Activated T-helper 2 cell treated with anti-CD3 and anti-CD28 coated beads, Interferon-gamma antibody, Interleukin-2, Interleukin-4, amounts not matched to agents 10 μg/mL and 5 μg/mL and 100 μg/mL, durations not matched to agents 14 hours and 24 hours and 36 hours (primary cell): ENCODE results near the gene DTD1. TPM values are rescaled to one million over a fixed set of nuclear protein-coding genes. Genes with fewer than 3 reads are reported as not detected.

Experiments
- DNase-seq: peaks from one replicate; pipeline ENCODE4 v3.0.0; 2021; ENCODE audit warnings: low spot score
- H3K27ac Mint-ChIP-seq: one replicate; pipeline ENCODE4 v1.8.0; 2021; ENCODE audit warnings: mixed read lengths
- H3K27me3 Mint-ChIP-seq: one replicate; pipeline ENCODE4 v1.8.0; 2021; ENCODE audit warnings: low read depth, mixed read lengths
- H3K36me3 Mint-ChIP-seq: one replicate; pipeline ENCODE4 v1.8.0; 2021; ENCODE audit warnings: low read depth, mixed read lengths
- H3K4me1 Mint-ChIP-seq: one replicate; pipeline ENCODE4 v1.8.0; 2021; ENCODE audit warnings: low read depth, mixed read lengths
- H3K4me3 Mint-ChIP-seq: one replicate; pipeline ENCODE4 v1.8.0; 2021; ENCODE audit warnings: low read depth, mild to moderate bottlenecking, moderate library complexity, mixed read lengths
- H3K9me3 Mint-ChIP-seq: one replicate; pipeline ENCODE4 v1.8.0; 2021; ENCODE audit warnings: mixed read lengths
- intact Hi-C: fragments of 100-400 bp; cut with micrococcal nuclease; formaldehyde crosslinking; loops from one replicate; pipeline ENCODE4 v1.15.1; 2023
- total RNA-seq: library from RNA; stranded (reverse); gene quantifications from 2 replicates; pipeline ENCODE4 v1.2.3, GENCODE V29; 2022

DTD1 gene
- total RNA-seq, 1 donor from 2014 or later: 50.3 TPM

DNA sequence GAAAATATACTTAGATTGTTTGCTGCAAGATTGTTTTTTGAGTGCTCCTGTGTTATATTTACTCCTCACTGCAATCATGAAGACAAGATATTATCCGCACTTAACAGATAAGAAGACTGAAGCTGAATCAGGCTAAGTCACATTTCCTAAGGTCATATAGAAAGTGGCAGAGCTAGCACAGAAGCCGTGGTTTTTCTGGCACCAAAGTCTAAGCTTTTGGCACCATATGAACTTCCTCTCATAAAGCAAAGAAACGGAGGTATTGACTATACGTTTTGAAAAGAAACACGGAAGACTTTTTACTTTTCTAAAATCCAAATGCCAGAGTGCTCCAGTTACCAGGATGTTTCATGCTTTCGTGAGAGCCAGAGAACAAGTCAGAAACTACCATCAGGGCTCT, 9.3 kb upstream of the DTD1 start:
- DNase-seq: no peak
- intact Hi-C loops: no loop called here
- Mint-ChIP-seq H3K36me3 (no peaks in the 10 kb centered on the region), H3K27me3 (peaks cover 4% of the 10 kb centered on the region), H3K4me1 (peaks cover 5% of the 10 kb centered on the region), H3K4me3 (no peak overlapping the region), H3K27ac (no peak overlapping the region), H3K9me3 (no peaks in the 10 kb centered on the region)

DNA sequence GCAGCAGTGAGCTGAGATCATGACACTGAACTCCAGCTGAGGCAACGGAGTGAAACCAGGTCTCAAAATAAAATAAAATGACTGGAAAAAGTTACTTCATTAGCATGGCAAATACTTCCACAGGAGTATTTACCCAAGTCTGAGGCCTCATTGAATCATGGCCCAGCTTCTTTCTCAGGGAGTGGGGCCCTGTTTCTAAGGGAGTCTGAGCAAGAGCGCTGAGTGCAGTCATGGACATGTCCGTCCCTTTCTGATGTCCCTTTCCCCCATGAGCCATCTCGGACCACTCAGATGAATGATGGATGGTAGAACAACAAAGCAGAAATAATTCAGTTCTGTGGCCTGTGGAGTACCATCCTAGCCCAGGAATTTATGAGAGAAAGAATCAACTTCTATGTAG, 7.8 kb upstream of the DTD1 start:
- H3K4me3 Mint-ChIP-seq: no peak overlapping the region
- no peaks in the 10 kb centered on the region for H3K9me3 Mint-ChIP-seq
- H3K4me1 Mint-ChIP-seq: peaks cover 5% of the 10 kb centered on the region
- peaks cover 10% of the 10 kb centered on the region for H3K27me3 Mint-ChIP-seq
- no peak overlapping the region for H3K27ac Mint-ChIP-seq
- no peak for DNase-seq
- no peaks in the 10 kb centered on the region for H3K36me3 Mint-ChIP-seq
- intact Hi-C loops: loop anchor here (10.0 kb wide), 1 partner anchor 295 kb away; the partner anchor contains the start of gene ZNF133

- H3K27ac Mint-ChIP-seq: no peak overlapping the region
- H3K27me3 Mint-ChIP-seq: peaks cover 13% of the 10 kb centered on the region
- intact Hi-C loops: loop anchor here (5.0 to 10.0 kb wide), 2 partner anchors 207 to 300 kb away; partner anchors contain the start of gene ZNF133
- H3K9me3 Mint-ChIP-seq: no peaks in the 10 kb centered on the region
- no peak for DNase-seq
- no peaks in the 10 kb centered on the region for H3K36me3 Mint-ChIP-seq
- H3K4me3 Mint-ChIP-seq: no peak overlapping the region
- peaks cover 21% of the 10 kb centered on the region for H3K4me1 Mint-ChIP-seq
Measured at GRCh38 chr20:18585134-18585533, 2.7 kb upstream of the DTD1 start.

DNA sequence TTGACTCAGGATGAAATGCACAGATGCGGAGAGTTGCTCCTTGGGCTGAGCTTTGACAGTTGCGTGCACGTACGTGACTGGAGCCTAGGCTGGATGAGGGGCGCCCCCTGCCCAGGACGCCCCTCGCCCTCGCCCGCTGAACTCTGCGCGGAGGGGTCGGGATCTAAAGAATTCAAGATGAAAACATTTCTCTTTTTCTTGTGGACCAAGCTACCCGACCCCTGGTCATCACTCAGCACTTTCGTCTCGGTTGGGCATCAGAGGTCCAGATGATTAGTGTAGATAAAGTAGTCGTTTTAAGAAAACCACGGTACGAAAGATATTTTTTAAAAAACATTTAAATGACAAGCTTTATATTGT, 700 bp downstream of the DTD1 start:
- intact Hi-C loops: loop anchor here (5.0 to 10.0 kb wide), 2 partner anchors 204 to 304 kb away; partner anchors contain the start of gene ZNF133
- H3K27ac Mint-ChIP-seq: peak overlapping the region; percentile 74

GRCh38 chr20:18589941-18590674, 2.3 kb downstream of the DTD1 start:
- peaks cover 20% of the 10 kb centered on the region for H3K4me1 Mint-ChIP-seq
- intact Hi-C loops: loop anchor here (5.0 to 10.0 kb wide), 2 partner anchors 202 to 305 kb away; partner anchors contain the start of gene ZNF133
- no peaks in the 10 kb centered on the region for H3K9me3 Mint-ChIP-seq
- no peak overlapping the region for H3K27ac Mint-ChIP-seq
- peak overlapping the region; percentile 61 for H3K4me3 Mint-ChIP-seq
- no peak for DNase-seq
- H3K27me3 Mint-ChIP-seq: peaks cover 2% of the 10 kb centered on the region
- peaks cover 4% of the 10 kb centered on the region for H3K36me3 Mint-ChIP-seq

More for the DNA sequence above, 700 bp downstream of the DTD1 start:
- H3K4me3 Mint-ChIP-seq: peak overlapping the region; percentile 87
- peaks cover 9% of the 10 kb centered on the region for H3K27me3 Mint-ChIP-seq
- no peak for DNase-seq
- H3K36me3 Mint-ChIP-seq: no peaks in the 10 kb centered on the region
- no peaks in the 10 kb centered on the region for H3K9me3 Mint-ChIP-seq
- peaks cover 20% of the 10 kb centered on the region for H3K4me1 Mint-ChIP-seq

- no peaks in the 10 kb centered on the region for H3K27me3 Mint-ChIP-seq
- no peak overlapping the region for H3K27ac Mint-ChIP-seq
- no peak for DNase-seq
- H3K9me3 Mint-ChIP-seq: peaks cover 4% of the 10 kb centered on the region
- H3K4me3 Mint-ChIP-seq: no peak overlapping the region
- peaks cover 33% of the 10 kb centered on the region for H3K36me3 Mint-ChIP-seq
- intact Hi-C loops: no loop called here
- H3K4me1 Mint-ChIP-seq: no peaks in the 10 kb centered on the region
Measured at GRCh38 chr20:18596270-18596669, 8.4 kb downstream of the DTD1 start.

GRCh38 chr20:18609741-18610140, 21.9 kb downstream of the DTD1 start:
- intact Hi-C loops: no loop called here
- H3K4me3 Mint-ChIP-seq: no peak overlapping the region
- H3K4me1 Mint-ChIP-seq: peaks cover 2% of the 10 kb centered on the region
- no peaks in the 10 kb centered on the region for H3K9me3 Mint-ChIP-seq
- H3K36me3 Mint-ChIP-seq: no peaks in the 10 kb centered on the region
- H3K27me3 Mint-ChIP-seq: no peaks in the 10 kb centered on the region
- DNase-seq: no peak
- no peak overlapping the region for H3K27ac Mint-ChIP-seq

DNA sequence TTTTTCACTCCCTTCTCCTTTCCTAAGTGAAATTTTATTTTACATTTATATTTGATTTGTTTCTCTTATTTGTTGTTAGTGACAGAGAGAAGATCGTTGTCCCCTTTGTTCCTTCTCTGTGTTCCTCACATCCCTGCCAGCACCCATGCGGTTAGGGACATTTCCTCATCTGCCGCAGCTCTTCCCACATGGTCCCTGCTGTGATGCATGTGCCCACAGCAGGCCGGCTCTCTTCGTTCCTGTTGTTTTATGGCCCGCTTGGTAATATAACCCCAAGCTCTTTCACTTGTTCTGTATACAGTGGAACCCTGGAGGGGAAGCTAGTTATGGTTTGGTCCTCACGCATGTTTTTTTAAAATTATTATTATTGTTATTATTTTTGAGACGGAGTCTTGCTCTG, 23.6 kb downstream of the DTD1 start:
- no peak overlapping the region for H3K27ac Mint-ChIP-seq
- H3K4me3 Mint-ChIP-seq: no peak overlapping the region
- H3K27me3 Mint-ChIP-seq: no peaks in the 10 kb centered on the region
- H3K36me3 Mint-ChIP-seq: no peaks in the 10 kb centered on the region
- DNase-seq: no peak
- H3K4me1 Mint-ChIP-seq: peaks cover 2% of the 10 kb centered on the region
- intact Hi-C loops: no loop called here
- H3K9me3 Mint-ChIP-seq: no peaks in the 10 kb centered on the region

DNA sequence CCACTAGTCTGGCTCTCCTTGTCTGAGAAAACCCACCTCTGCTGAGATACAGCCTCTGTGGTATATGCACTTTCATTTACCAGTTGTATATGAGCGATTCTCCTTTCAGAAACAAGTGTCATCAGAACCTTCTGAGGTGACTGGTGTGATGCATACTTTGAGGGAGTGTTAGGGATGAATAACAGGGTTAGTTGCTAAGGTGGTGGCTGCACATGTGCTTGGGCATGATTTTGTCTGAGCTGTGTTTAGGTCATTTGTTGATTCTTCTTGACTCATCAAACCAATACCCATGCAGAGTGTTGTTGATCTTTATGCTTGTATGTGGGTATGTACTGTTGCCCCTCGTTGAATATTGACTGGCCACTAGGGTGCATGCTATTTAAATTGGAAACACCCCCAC, 25.7 kb downstream of the DTD1 start:
- Mint-ChIP-seq H3K4me3 (no peak overlapping the region), H3K27ac (no peak overlapping the region), H3K9me3 (no peaks in the 10 kb centered on the region), H3K27me3 (no peaks in the 10 kb centered on the region), H3K4me1 (peaks cover 2% of the 10 kb centered on the region), H3K36me3 (no peaks in the 10 kb centered on the region)
- intact Hi-C loops: no loop called here
- no peak for DNase-seq

DNA sequence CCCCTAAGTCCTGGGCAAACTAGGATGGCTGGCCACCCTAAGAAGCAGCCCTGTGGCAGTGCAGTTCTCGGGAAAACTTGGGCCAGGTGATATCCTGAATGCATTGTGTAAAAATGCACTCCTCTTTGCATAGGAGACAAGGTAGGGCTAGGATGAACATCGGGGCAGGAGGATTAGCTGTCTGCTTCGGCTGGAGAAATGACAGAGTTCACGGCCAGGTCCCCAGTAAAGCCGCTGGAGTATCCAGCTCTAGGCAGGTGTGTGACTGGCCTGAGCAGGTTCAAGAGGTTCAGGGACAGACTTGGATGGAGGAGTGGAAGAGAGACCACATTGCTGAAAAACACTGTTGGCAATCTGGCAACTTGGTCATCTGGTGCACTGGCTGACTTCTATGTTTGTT, 26.4 kb downstream of the DTD1 start:
- no peak for DNase-seq
- H3K4me3 Mint-ChIP-seq: no peak overlapping the region
- no peaks in the 10 kb centered on the region for H3K9me3 Mint-ChIP-seq
- intact Hi-C loops: no loop called here
- H3K27me3 Mint-ChIP-seq: no peaks in the 10 kb centered on the region
- no peaks in the 10 kb centered on the region for H3K36me3 Mint-ChIP-seq
- H3K27ac Mint-ChIP-seq: no peak overlapping the region
- peaks cover 4% of the 10 kb centered on the region for H3K4me1 Mint-ChIP-seq

GRCh38 chr20:18615020-18615650, 27.3 kb downstream of the DTD1 start:
- H3K36me3 Mint-ChIP-seq: no peaks in the 10 kb centered on the region
- intact Hi-C loops: no loop called here
- no peak overlapping the region for H3K4me3 Mint-ChIP-seq
- no peaks in the 10 kb centered on the region for H3K27me3 Mint-ChIP-seq
- no peak overlapping the region for H3K27ac Mint-ChIP-seq
- H3K4me1 Mint-ChIP-seq: peaks cover 4% of the 10 kb centered on the region
- no peaks in the 10 kb centered on the region for H3K9me3 Mint-ChIP-seq
- DNase-seq: no peak

- intact Hi-C loops: no loop called here
Measured at GRCh38 chr20:18621004-18621403, 33.1 kb downstream of the DTD1 start.

DNA sequence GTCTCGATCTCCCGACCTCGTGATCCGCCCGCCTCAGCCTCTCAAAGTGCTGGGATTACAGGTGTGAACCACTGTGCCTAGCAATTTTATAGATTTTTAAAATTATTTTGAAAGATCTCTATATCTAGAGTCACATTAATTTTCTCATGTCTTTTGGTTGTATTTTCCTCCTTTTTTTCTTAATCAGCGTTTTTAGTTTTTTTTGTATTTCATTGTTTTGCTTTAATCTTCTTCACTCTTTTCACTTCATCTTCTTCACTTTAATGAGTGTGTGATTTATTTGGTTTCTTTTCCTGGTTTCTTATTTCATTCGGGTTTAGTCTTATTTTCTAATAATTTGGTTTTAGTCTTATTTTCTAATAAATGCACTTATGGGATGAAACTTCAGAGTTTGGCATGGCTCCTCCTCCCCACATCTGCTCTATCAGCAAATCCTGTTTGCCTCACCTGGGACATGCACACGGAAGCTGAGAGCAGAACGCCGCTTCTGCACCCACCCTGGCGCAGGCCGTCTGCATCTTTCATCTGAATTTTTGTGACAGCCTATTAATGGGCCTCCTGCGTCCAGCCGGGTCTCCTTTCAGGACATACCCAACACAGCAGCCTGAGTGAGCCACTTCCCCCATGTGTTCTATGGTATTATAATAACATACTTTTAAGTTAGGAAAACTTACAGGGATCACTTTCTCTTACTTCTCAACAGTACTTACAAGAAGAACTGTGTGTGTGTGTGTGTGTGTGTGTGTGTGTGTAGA, 35.5 kb downstream of the DTD1 start:
- Mint-ChIP-seq H3K36me3 (peaks cover 4% of the 10 kb centered on the region), H3K4me1 (peaks cover 5% of the 10 kb centered on the region), H3K27ac (no peak overlapping the region), H3K4me3 (no peak overlapping the region), H3K9me3 (no peaks in the 10 kb centered on the region), H3K27me3 (no peaks in the 10 kb centered on the region)
- intact Hi-C loops: no loop called here
- DNase-seq: no peak

More at GRCh38 chr20:18621004-18621403, 33.1 kb downstream of the DTD1 start:
- Mint-ChIP-seq H3K27ac (no peak overlapping the region), H3K36me3 (no peaks in the 10 kb centered on the region), H3K4me1 (peaks cover 2% of the 10 kb centered on the region), H3K4me3 (no peak overlapping the region), H3K27me3 (no peaks in the 10 kb centered on the region), H3K9me3 (no peaks in the 10 kb centered on the region)
- DNase-seq: no peak
